OCI-LY1 (cell line): ENCODE results near the gene BIK.

Source experiments
- H2AFZ ChIP-seq: fragments of 200-600 bp; sonication (generic), shearing (Covaris generic); 2 replicates; pipeline ENCODE4 v1.6.0; 2014; ENCODE audit warnings: antibody characterized with exemption, mild to moderate bottlenecking, low read length
- H3F3A ChIP-seq: fragments of 200-600 bp; sonication (generic), shearing (Covaris generic); 2 replicates; pipeline ENCODE4 v1.6.0; 2014; ENCODE audit warnings: mild to moderate bottlenecking, antibody characterized with exemption, low read length, moderate library complexity; ENCODE audit not compliant: insufficient read depth
- H3K27ac ChIP-seq: fragments of 200-600 bp; sonication (generic); 2 replicates; pipeline ENCODE4 v1.5.1; 2014; ENCODE audit warnings: low read length, mixed run types, mild to moderate bottlenecking, low read depth; ENCODE audit not compliant: poor library complexity, severe bottlenecking
- H3K27me3 ChIP-seq: fragments of 200-600 bp; sonication (generic); 2 replicates; pipeline ENCODE4 v1.6.0; 2014; ENCODE audit warnings: antibody characterized with exemption, mild to moderate bottlenecking, low read length, moderate library complexity; ENCODE audit not compliant: insufficient read depth
- H3K36me3 ChIP-seq: fragments of 200-600 bp; sonication (generic); 2 replicates; pipeline ENCODE4 v1.6.1; 2014; ENCODE audit warnings: mild to moderate bottlenecking, antibody characterized with exemption, low read length, moderate library complexity, mixed read lengths; ENCODE audit not compliant: insufficient read depth
- H3K4me1 ChIP-seq: fragments of 200-600 bp; sonication (generic); 2 replicates; pipeline ENCODE4 v1.5.1; 2014; ENCODE audit warnings: mild to moderate bottlenecking, low read length, moderate library complexity; ENCODE audit not compliant: insufficient read depth, severe bottlenecking
- H3K4me2 ChIP-seq: fragments of 200-600 bp; sonication (generic), shearing (Covaris generic); 2 replicates; pipeline ENCODE4 v1.6.1; 2014; ENCODE audit warnings: low read length
- H3K4me3 ChIP-seq: fragments of 200-600 bp; sonication (generic); 2 replicates; pipeline ENCODE4 v1.5.1; 2014; ENCODE audit warnings: low read length, low read depth, mild to moderate bottlenecking, mixed read lengths; ENCODE audit not compliant: poor library complexity, severe bottlenecking
- H3K79me2 ChIP-seq: fragments of 200-600 bp; shearing (Covaris generic); 2 replicates; pipeline ENCODE4 v1.6.1; 2016; ENCODE audit warnings: mixed run types, low read length, mixed read lengths; ENCODE audit not compliant: insufficient read depth
- H3K9ac ChIP-seq: fragments of 200-600 bp; sonication (generic), shearing (Covaris generic); 2 replicates; pipeline ENCODE4 v1.6.1; 2014; ENCODE audit warnings: mild to moderate bottlenecking, low read length, mixed read lengths
- H3K9me2 ChIP-seq: fragments of 200-600 bp; sonication (generic), shearing (Covaris generic); 2 replicates; pipeline ENCODE4 v1.6.1; 2014; ENCODE audit warnings: low read depth, mild to moderate bottlenecking, low read length, mixed read lengths
- H3K9me3 ChIP-seq: fragments of 200-600 bp; shearing (Covaris generic); 2 replicates; pipeline ENCODE4 v1.6.1; 2014; ENCODE audit warnings: low read length, mixed read lengths
- H4K20me1 ChIP-seq: fragments of 200-600 bp; sonication (generic), shearing (Covaris generic); 2 replicates; pipeline ENCODE4 v1.6.0; 2016; ENCODE audit warnings: mild to moderate bottlenecking, low read length; ENCODE audit not compliant: insufficient read depth
- CTCF ChIP-seq: fragments of 200-600 bp; sonication (generic), shearing (Covaris generic); IDR thresholded peaks from 2 replicates; pipeline ENCODE4 v1.5.1; 2017; ENCODE audit warnings: mild to moderate bottlenecking, antibody characterized with exemption, low read length, moderate library complexity, mixed read lengths
- EZH2 ChIP-seq: fragments of 200-600 bp; sonication (generic), shearing (Covaris generic); IDR thresholded peaks from 2 replicates; pipeline ENCODE4 v1.8.0; 2017; ENCODE audit warnings: borderline replicate concordance, mixed run types, mild to moderate bottlenecking, antibody characterized with exemption, low read length, moderate library complexity, mixed read lengths

BIK gene

DNA sequence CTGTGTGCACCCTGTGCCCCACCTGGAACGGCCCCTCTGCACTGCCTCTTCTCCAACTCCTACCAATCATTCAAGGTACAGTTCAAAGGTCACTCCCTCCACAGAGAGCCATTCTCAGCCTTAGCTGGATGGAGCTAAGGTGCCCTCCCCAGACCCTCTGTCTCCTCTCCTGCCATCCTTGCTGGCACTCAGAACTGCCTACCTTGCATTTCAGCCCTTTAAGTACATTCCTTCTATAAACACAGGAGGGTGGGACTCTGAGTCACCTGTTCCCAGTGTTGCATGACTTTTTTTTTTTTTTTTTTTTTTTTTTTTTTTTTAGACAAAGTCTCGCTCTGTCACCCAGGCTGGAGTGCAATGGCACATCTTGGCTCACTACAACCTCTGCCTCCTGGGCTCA is 29.9 kb upstream of the BIK start:
- H3K79me2 ChIP-seq = no peaks in the 10 kb centered on the region
- TF ChIP-seq EZH2 (no peak), CTCF (no peak)

DNA sequence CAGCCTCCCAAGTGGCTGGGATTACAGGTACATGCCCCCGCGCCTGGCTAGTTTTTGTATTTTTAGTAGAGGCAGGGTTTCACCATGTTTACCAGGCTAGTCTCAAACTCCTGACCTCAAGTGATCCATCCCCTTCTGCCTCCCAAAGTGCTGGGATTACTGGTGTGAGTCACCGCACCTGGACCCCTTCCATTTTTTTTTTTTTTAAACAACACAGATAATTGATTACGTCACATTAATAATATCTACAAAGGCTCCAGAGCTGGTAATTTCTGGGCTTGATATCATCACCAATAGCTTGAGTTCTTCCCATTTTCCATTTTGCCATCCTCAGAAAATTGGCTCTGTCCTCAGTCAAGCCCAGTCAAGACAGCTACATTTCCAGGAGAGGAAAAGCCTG is 28.6 kb upstream of the BIK start:
- Histone ChIP-seq H3K4me2 (no peak overlapping the region), H3F3A (no peaks in the 10 kb centered on the region; the same call in 1 of the 2 replicates), H4K20me1 (no peaks in the 10 kb centered on the region), H3K9me2 (no peaks in the 10 kb centered on the region), H3K9ac (no peak overlapping the region), H3K9me3 (no peaks in the 10 kb centered on the region), H3K79me2 (no peaks in the 10 kb centered on the region), H3K27ac (no peak overlapping the region), H3K4me1 (peaks cover 5% of the 10 kb centered on the region), H3K27me3 (no peaks in the 10 kb centered on the region), H3K4me3 (no peak overlapping the region), H2AFZ (no peak overlapping the region), H3K36me3 (peaks cover 4% of the 10 kb centered on the region; the same call in 1 of the 2 replicates)
- TF ChIP-seq EZH2 (no peak), CTCF (no peak)

More for the DNA sequence above, 29.9 kb upstream of the BIK start:
- Histone ChIP-seq H3K4me2 (no peak overlapping the region), H3K27ac (no peak overlapping the region), H2AFZ (no peak overlapping the region), H3K36me3 (peaks cover 2% of the 10 kb centered on the region; the same call in 1 of the 2 replicates), H3K9me3 (no peaks in the 10 kb centered on the region), H4K20me1 (no peaks in the 10 kb centered on the region), H3F3A (no peaks in the 10 kb centered on the region; the same call in 1 of the 2 replicates), H3K4me3 (no peak overlapping the region), H3K9ac (no peak overlapping the region), H3K9me2 (no peaks in the 10 kb centered on the region), H3K27me3 (no peaks in the 10 kb centered on the region), H3K4me1 (no peaks in the 10 kb centered on the region)

- peaks cover 3% of the 10 kb centered on the region; the same call in 1 of the 2 replicates for H3F3A ChIP-seq
- no peak overlapping the region for H2AFZ ChIP-seq
- TF ChIP-seq EZH2 (no peak), CTCF (no peak)
- no peak overlapping the region for H3K4me3 ChIP-seq
- peaks cover 9% of the 10 kb centered on the region for H3K4me1 ChIP-seq
- no peak overlapping the region for H3K27ac ChIP-seq
- no peaks in the 10 kb centered on the region for H3K9me3 ChIP-seq
- H4K20me1 ChIP-seq = no peaks in the 10 kb centered on the region
- no peak overlapping the region for H3K9ac ChIP-seq
- no peaks in the 10 kb centered on the region for H3K79me2 ChIP-seq
- H3K36me3 ChIP-seq = peaks cover 4% of the 10 kb centered on the region; the same call in 1 of the 2 replicates
- H3K9me2 ChIP-seq = no peaks in the 10 kb centered on the region
- no peak overlapping the region for H3K4me2 ChIP-seq
- H3K27me3 ChIP-seq = no peaks in the 10 kb centered on the region
Measured at GRCh38 chr22:43085658-43086606, 24.6 kb upstream of the BIK start.
